Stimulated activated CD8-positive, alpha-beta memory T cell treated with anti-CD3 and anti-CD28 coated beads, Interleukin-2, amount 100 ng/mL, for 48 hours (primary cell): ENCODE data around the gene MAMDC2.

Experiments used
- DNase-seq, 2 donors: peaks; one replicate each; pipeline ENCODE4 v3.0.0-alpha.2; 2020; ENCODE audit warnings: low read depth in 2 of 2

The MAMDC2 gene

GRCh38 chr9:70107558-70107957 is 63.9 kb downstream of the MAMDC2 start:
- DNase-seq = no peak

DNA sequence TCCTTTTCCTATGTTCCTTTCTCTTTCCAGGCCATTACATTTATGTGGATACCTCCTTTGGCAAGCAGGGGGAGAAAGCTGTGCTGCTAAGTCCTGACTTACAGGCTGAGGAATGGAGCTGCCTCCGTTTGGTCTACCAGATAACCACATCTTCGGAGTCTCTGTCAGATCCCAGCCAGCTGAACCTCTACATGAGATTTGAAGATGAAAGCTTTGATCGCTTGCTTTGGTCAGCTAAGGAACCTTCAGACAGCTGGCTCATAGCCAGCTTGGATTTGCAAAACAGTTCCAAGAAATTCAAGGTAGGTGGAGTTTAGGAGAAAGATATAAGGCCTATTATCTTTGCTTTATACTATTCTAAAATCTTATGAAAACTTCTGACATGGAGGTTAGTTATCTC is 64.5 kb downstream of the MAMDC2 start:
- no peak for DNase-seq

DNA sequence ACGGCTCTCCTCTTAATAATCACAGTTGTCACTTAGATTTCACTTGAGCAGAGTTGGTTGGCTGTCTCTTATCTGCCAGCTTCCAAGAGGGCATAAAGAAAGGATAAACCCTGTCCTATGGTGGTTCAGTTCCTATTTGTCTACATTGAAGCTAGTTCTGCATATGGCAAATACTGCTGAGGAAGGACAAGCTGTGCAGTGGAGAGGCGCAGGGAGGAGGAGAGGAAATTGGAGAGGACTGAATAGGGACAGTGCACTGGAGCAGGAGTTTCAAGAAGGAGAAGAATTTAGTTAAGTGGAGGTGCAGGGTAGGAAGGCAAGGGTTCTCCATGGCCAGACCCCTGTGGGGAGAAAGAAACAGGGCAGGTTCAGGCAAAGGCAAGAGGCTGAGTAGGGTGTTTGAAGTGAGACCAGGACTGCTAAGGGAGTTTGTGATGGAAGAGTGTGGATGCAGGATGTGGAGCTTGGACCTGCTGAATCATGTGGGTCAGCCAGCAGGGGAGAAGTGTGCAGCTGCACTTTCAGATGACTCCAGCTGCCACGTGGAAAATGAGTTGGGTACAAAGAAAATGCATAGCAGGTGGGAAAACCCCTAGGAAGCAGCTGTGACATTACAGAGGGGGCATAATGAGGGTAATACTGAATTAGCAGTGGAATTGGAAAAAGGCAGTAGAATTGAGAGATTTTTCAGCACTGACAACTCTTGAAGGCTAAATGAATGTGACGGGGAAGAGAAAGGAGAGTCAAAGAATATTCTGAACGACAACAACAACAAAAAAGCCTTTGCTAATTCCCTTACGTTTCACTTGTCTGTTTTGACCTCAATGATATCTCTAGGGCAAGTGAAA is 66.8 kb downstream of the MAMDC2 start:
- DNase-seq = no peak

DNA sequence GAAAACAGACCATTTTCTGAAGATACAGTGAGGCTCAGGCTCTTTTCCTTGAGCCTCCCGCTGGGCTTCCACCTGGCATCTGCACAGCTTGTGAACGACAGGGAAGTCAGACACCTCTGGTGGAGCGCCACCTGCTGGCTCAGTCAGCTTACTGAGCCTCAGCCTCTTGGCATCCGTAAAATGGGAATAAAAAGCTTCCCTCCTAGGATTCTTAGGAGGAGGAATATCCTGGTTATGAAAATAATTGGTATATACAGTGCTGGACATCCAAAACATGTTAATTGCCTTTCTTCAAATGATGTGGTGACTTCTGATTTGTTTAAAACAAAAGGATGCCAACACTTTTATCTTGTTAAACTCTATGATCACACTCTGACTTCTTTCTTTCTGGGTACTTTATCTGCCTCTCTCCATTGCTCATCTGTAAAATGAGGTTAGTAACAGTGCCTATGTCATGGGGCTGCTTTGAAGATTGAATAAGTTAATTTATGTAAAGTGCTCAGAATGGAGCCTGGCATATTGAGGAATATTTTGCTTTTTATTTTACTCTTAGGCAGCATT is 67.5 kb downstream of the MAMDC2 start:
- peak; percentile 48 for DNase-seq

GRCh38 chr9:70111641-70112236 is 68.1 kb downstream of the MAMDC2 start:
- DNase-seq = no peak

DNA sequence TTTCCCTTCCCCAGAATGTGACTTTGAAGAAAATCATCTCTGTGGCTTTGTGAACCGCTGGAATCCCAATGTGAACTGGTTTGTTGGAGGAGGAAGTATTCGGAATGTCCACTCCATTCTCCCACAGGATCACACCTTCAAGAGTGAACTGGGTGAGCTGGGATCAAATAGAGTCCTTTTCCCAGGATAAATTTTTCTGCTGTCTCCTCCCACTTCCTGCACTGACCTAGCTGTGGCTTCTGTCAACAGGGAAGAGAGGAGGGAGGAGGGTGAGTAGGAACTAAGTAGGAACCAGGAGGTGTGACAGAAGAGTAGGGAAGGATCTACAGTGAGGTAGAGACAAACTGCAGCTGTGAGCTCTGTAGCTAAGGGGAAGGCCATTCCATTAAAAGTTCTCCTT is 69.3 kb downstream of the MAMDC2 start:
- DNase-seq = no peak

DNA sequence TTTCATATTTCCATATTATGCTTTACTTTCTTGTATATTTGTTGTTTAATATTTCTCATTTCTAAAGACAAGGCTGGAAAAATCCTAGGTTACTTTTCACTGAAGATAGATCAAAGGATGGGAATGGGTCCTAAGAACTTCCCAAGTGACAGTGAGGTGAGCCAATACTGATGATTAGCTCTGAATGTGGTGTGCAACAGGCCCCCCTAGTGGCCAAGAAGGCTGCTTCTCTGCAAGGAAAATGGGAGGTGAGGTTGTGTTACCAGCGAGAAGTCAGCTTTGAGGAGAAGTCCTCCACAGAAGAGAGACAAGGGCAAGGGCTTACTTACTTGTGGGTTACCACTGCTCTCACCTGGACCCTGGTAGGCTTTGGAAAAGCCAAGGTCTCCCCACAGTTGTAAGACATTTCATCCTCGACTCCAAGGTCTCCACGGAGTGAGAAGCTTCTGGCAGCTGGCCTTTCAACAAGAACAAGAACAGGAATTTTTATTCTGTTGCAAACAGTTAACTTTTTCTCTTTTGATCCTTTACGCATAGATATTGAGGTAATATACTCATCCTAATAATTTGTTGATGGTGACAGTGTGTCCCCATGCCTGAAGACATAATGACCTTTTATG is 69.9 kb downstream of the MAMDC2 start:
- DNase-seq = no peak

DNA sequence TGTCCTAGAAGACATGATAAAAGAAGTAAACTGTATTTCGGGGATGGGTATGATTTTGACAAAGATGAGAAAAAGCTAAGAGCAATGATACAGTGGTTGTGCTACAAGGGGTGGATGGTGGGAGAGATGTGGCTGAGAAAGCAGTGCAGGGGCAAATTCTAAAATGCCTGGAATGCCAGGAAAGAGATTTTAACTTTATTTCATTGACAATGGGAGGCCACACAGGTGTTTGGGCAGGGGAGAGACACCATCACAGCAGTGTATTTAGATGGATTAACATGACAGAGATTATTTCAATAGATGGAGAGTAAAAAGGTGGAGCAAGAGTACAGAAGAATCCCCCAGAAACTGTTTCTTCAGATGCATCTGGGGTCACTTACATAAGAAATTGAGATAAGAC is 71.2 kb downstream of the MAMDC2 start:
- no peak for DNase-seq

DNA sequence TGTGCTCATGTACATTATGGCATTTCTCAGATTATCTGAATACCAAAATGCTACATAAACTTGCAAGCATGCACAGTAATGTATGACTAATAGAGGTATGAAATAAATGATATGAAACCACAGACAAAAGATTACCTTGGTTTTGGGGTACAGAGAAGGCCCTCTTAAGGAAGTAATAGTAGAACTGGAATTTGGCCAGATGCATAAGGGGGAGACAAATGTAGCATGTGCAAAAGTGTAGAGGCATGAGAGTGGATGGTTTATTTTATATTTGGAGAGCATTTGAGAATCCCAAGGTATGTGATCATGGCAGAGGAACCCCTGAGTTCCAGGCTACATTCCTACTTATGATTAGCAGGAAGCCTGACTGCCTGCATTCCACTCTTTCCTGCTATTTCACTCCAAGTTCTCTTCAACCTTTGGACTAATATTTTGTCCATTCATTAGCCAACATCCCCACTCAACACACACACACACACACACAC is 74.2 kb downstream of the MAMDC2 start:
- no peak for DNase-seq

- DNase-seq = no peak
Measured at GRCh38 chr9:70119786-70120185, 76.1 kb downstream of the MAMDC2 start.

DNA sequence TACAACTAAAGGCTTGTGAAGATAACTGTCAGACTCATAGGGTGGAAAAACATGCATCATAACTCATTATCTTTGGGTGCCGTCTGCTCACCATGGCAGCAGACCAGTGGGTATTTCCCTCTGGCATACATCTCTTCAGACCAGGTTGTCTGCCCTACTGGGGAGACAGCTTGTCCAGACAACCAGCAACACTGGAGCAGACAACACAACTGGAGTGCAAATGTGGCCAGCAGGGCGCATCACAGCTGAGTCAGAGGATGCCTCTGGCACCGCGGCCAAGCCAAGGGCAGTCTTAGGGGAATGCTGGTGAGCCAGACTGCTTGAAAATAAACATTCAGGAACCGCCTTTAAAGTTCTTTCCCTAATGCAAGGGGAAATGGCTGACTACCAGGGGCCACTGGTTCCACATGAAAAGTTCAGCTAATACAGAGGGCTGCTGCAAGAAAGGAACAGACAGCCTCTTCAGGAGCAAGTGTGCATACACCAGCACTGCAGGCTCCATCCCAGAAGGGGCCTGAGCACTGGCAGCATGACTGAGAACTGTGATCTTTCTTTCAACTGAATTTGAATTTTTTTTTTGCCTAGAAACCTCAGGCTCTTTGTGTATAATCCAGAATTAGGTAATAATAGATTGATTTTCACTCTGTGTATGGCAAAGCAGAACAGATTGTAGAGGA is 77.3 kb downstream of the MAMDC2 start:
- no peak for DNase-seq

GRCh38 chr9:70121818-70122436 is 78.3 kb downstream of the MAMDC2 start:
- no peak for DNase-seq

DNA sequence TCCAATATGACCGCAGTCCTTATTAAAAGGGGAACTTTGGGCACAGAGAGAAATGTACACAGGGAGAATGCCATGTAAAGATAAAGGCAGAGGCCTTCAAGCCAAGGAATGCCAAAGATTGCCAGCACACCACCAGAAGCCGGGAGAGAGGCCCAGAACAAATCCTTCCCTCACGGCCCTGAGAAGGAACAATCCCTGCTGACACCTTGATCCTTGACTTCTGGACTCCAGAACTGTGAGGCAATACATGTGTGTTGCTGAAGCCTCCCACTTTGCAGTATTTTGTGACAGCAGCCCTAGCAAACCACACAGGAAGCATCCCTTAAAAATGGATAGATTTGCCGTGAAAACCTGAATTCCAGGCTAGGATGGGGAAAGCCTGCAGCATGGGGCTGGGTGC is 80.0 kb downstream of the MAMDC2 start:
- DNase-seq = no peak

DNA sequence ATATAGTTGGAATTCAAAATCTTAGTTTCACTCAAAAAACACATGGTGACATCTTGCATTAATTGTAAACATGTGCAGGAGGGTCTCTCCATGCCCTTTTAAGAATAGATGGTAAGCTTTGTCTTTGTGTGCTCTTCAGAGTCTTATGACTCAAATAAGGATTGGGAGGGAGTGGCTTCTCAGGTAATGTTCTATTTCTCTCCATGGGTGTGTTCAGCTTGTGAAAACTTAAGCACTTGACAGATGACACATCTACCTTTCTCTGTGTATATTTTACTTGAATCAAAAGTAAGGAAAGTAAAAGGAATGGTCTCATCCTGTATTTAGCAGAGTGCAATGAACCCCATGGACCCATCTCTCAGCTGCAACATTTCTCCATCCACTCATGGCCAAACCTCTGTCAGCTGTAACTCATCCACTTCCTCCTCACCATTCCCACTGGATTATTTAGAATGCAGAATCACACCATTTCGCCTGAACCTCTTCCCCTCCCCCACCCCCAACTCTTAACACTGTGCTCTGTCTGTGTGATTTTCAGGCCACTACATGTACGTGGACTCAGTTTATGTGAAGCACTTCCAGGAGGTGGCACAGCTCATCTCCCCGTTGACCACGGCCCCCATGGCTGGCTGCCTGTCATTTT is 82.1 kb downstream of the MAMDC2 start:
- DNase-seq = no peak

- no peak for DNase-seq
Measured at GRCh38 chr9:70127036-70127435, 83.4 kb downstream of the MAMDC2 start.

DNA sequence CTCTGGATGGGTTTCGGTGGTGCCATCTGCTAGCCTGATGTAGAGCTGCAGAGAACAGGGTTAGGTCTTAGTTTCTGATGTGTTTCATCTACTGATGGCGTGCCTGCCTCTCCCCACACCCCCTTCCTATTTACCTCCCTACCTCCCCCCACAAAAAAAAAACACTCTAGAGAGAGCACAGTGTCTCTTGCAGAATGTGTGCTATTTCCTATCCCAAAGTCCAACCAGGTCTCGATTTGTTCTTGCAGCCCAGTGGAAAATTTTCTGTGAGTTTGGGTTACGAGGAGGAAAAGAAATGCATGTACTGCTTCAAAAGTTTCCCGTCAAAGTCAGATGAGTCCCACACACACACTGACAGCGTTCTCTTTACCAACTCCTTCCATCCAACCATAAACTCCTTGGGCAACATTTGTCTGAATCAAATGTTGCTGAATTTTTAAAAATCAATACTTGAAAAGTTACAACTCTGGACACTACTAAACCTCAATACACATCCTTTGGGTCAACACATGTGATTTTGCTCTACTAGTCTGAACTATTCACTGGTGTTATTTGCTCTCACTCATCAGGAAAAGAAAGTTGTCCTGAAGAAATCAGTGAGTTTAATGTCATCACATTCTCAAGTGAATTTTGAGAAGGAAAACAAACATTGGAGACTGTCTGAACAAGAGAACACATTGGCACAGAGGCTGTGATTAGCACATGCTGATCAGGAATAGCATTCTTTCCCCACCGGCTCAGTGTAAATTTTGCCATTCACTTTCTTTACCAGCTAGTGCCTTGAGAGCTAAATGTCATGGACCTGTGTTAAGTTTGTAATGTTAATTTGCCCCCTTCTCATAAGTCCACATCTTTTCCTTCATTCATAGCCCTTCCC is 84.1 kb downstream of the MAMDC2 start:
- DNase-seq = no peak

GRCh38 chr9:70130266-70130665 is 86.6 kb downstream of the MAMDC2 start:
- no peak for DNase-seq

GRCh38 chr9:70131296-70131695 is 87.6 kb downstream of the MAMDC2 start:
- no peak for DNase-seq

- no peak for DNase-seq
Measured at GRCh38 chr9:70133253-70134208, 89.9 kb downstream of the MAMDC2 start.
